H1 (cell line): Measurements from ENCODE around the gene MADD. TPM values are rescaled to one million over a fixed set of nuclear protein-coding genes. Genes with fewer than 3 reads are reported as not detected.

ENCODE experiments used
- BCL11A ChIP-seq, 2 experiments: IDR thresholded peaks; one replicate each; pipeline ENCODE4 v1.6.1; 2011; ENCODE audit warnings: low read depth in 2 of 2, low read length in 2 of 2, mild to moderate bottlenecking in 2 of 2
- CHD7 ChIP-seq: fragments of 300-600 bp; sonication (generic); IDR thresholded peaks from 2 replicates; pipeline ENCODE4 v1.7.1; 2012; ENCODE audit warnings: low read length, moderate library complexity, mild to moderate bottlenecking, inconsistent platforms; ENCODE audit not compliant: insufficient replicate concordance
- CTBP2 ChIP-seq: IDR thresholded peaks from 2 replicates; pipeline ENCODE4 v1.7.0; 2011; ENCODE audit warnings: borderline replicate concordance, mild to moderate bottlenecking, moderate library complexity, mixed read lengths, low read length; ENCODE audit not compliant: insufficient read depth, insufficient read length
- JUND ChIP-seq: IDR thresholded peaks from 2 replicates; pipeline ENCODE4 v1.6.1; 2011; ENCODE audit warnings: mild to moderate bottlenecking, improper control_type of control experiment, low read length
- KDM4A ChIP-seq: IDR thresholded peaks from one replicate; pipeline ENCODE4 v1.7.1; 2012; ENCODE audit warnings: low read depth, mild to moderate bottlenecking, moderate library complexity, low read length, inconsistent platforms; ENCODE audit not compliant: severe bottlenecking
- RFX5 ChIP-seq: IDR thresholded peaks from 2 replicates; pipeline ENCODE4 v1.6.1; 2011; ENCODE audit warnings: low read depth, low read length, improper control_type of control experiment, borderline replicate concordance
- RXRA ChIP-seq: IDR thresholded peaks from 2 replicates; pipeline ENCODE4 v1.6.1; 2011; ENCODE audit warnings: low read depth, mild to moderate bottlenecking, low read length, moderate library complexity; ENCODE audit not compliant: insufficient read depth
- SIN3A ChIP-seq, 2 experiments: IDR thresholded peaks in 1 of 2; conservative IDR thresholded peaks in 1 of 2; 2 replicates each; pipeline ENCODE4 v1.6.1; 2011 to 2012; ENCODE audit warnings: low read length in 2 of 2, improper control_type of control experiment in 1 of 2, low read depth in 1 of 2, mild to moderate bottlenecking in 1 of 2
- SP4 ChIP-seq: IDR thresholded peaks from 2 replicates; pipeline ENCODE4 v1.6.1; 2012; ENCODE audit warnings: low read length, inconsistent platforms
- TEAD4 ChIP-seq: IDR thresholded peaks from 2 replicates; pipeline ENCODE4 v1.6.1; 2012; ENCODE audit warnings: low read depth, low read length, inconsistent platforms, mixed read lengths
- polyA plus RNA-seq, 7 experiments: library from polyadenylated mRNA; depleted of rRNA in 3 of 7; stranded (reverse) in 5 of 7; unstranded in 2 of 7; fragments of >200 nt in 5 of 7; fragments of 200-250 nt in 2 of 7; gene quantifications; 1 replicate in 5 of 7; 2 replicates in 1 of 7; 4 replicates in 1 of 7; pipeline versions ENCODE4 v1.2.1 to v1.2.3, GENCODE V29; 2011 to 2013; ENCODE audit warnings: missing spikeins in 2 of 7, mixed read lengths in 2 of 7
- total RNA-seq: library from RNA; stranded (reverse); fragmentation: NEBNext Ultra II Directional; extraction: Animal tissue kit (Norgen Biotek cat#: 25700); gene quantifications from 2 replicates; pipeline ENCODE4 v1.2.1, GENCODE V29; 2021

Gene MADD
- total and polyA plus RNA-seq, 2 of the 8 experiments (the other 6 are each of a cell fraction or from before 2014, with no cell fraction given) = 32.5 to 45.4 TPM

GRCh38 chr11:47285969-47286770, 16.2 kb downstream of the MADD start (continued):
- TF ChIP-seq CHD7 (no peak), CTBP2 (no peak), SP4 (no peak), TEAD4 (no peak), JUND (no peak), RXRA (no peak), KDM4A (no peak), SIN3A (conservative IDR thresholded peaks at IDR 0.05 in 1 of 2, IDR thresholded peaks at IDR 0.05 in 1 of 2; ENCODE audit: low read depth in 1 of 2, low read length in 2 of 2) (no peak), BCL11A (IDR thresholded peaks at IDR 0.05; ENCODE audit: low read depth in 2 of 2, low read length in 2 of 2) (no peak), RFX5 (no peak)
